OCI-LY1 (cell line): Measurements from ENCODE around the gene CABCOCO1.

ENCODE experiments used
- EZH2 ChIP-seq: fragments of 200-600 bp; sonication (generic), shearing (Covaris generic); IDR thresholded peaks from 2 replicates; pipeline ENCODE4 v1.8.0; 2017; ENCODE audit warnings: borderline replicate concordance, mixed run types, mild to moderate bottlenecking, antibody characterized with exemption, low read length, moderate library complexity, mixed read lengths
- TF ChIP-seq, protein P1 (sequence below): fragments of 200-600 bp; sonication (generic), shearing (Covaris generic); IDR thresholded peaks from 2 replicates; pipeline ENCODE4 v1.5.1; 2017; ENCODE audit warnings: mild to moderate bottlenecking, antibody characterized with exemption, low read length, moderate library complexity, mixed read lengths

- TF ChIP-seq, protein P1, sequence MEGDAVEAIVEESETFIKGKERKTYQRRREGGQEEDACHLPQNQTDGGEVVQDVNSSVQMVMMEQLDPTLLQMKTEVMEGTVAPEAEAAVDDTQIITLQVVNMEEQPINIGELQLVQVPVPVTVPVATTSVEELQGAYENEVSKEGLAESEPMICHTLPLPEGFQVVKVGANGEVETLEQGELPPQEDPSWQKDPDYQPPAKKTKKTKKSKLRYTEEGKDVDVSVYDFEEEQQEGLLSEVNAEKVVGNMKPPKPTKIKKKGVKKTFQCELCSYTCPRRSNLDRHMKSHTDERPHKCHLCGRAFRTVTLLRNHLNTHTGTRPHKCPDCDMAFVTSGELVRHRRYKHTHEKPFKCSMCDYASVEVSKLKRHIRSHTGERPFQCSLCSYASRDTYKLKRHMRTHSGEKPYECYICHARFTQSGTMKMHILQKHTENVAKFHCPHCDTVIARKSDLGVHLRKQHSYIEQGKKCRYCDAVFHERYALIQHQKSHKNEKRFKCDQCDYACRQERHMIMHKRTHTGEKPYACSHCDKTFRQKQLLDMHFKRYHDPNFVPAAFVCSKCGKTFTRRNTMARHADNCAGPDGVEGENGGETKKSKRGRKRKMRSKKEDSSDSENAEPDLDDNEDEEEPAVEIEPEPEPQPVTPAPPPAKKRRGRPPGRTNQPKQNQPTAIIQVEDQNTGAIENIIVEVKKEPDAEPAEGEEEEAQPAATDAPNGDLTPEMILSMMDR, result no peak
- TF ChIP-seq EZH2, result no peak
Observed at GRCh38 chr10:61787170-61787569, 124.4 kb downstream of the CABCOCO1 start.
